Cardiac muscle cell (in vitro differentiated cells and primary cell): ENCODE measurements around the gene NEK10. TPM values are rescaled to one million over a fixed set of nuclear protein-coding genes. Genes with fewer than 3 reads are reported as not detected.

Experiments
- DNase-seq, 2 donors: peaks; one replicate each; pipeline versions ENCODE4 v3.0.0 to v3.0.0-alpha.2; 2010 to 2017; ENCODE audit warnings: low read depth in 1 of 2, low spot score in 1 of 2
- H3K27ac ChIP-seq: fragments of 200-600 bp; sonication (generic); 2 replicates; pipeline ENCODE4 v1.5.1; 2016
- H3K27me3 ChIP-seq: fragments of 200-600 bp; sonication (generic); 2 replicates; pipeline ENCODE4 v1.6.0; 2016; ENCODE audit warnings: control low read depth
- H3K36me3 ChIP-seq: fragments of 200-600 bp; sonication (generic); 2 replicates; pipeline ENCODE4 v1.5.1; 2016; ENCODE audit warnings: control low read depth
- H3K4me1 ChIP-seq: fragments of 200-600 bp; sonication (generic); 2 replicates; pipeline ENCODE4 v1.8.1; 2017; ENCODE audit warnings: low read depth, mild to moderate bottlenecking, mixed run types
- H3K4me3 ChIP-seq: fragments of 200-600 bp; sonication (generic); 2 replicates; pipeline ENCODE4 v1.5.1; 2016; ENCODE audit warnings: mild to moderate bottlenecking
- H3K9me3 ChIP-seq: fragments of 200-600 bp; sonication (generic); 2 replicates; pipeline ENCODE4 v1.5.1; 2017; ENCODE audit warnings: low read depth, mild to moderate bottlenecking, control low read depth
- polyA plus RNA-seq: library from polyadenylated mRNA; unstranded; fragments of >200 nt; fragmentation: Nextera tagmentation; extraction: Ambion mirVana; gene quantifications from 2 replicates; pipeline ENCODE4 v1.2.1, GENCODE V29; 2016
- total RNA-seq: library from RNA; depleted of rRNA; stranded (reverse); fragments of >200 nt; gene quantifications from 2 replicates; pipeline ENCODE4 v1.2.3, GENCODE V29; 2016
- TF ChIP-seq, protein P1 (sequence below): IDR thresholded peaks from 2 replicates; pipeline ENCODE4 v1.5.1; 2012; ENCODE audit warnings: low read depth, mild to moderate bottlenecking, low read length

The NEK10 gene
- total and polyA plus RNA-seq, 2 experiments from 2014 or later: 0.54 to 2.1 TPM

DNA sequence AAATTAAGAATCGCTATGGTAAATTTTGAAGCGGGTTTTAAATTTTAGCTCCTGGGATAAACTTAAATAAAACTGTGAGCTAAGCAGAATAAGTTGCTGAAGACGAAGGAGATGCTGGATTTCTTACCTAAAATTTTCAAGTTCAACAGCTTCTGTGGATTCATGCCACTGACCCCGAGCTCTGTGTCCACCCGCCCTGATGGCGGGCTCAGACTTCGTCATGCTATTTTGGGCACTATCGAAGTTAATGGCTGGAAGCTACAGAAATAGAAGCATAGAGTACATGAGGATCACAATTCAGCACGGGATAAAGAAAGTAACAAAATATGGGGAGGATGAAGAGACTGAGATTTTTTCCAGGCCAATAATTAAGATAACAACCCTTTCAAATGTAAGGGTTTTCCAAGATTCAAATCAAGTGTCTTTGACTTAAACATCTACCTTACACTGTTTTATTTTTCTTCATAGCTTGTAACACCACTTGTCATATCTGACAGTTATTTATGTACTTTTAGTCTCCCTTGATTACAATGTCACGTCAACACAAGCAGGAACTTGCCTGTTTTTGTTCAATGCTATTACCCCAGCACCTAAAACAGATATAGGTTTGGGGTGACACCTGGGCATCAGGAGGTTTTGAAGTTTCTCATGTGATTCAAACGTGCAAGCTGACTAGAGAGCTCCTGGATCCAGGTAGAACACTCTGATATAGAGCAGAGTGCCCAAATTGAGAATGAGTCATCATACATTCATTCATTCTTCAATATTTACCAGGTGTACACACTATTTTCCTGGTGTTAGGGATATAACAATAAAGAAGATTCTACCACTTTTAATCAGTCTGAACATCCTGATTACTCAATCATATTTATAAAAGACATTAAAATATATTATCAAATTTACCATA, 23.0 kb downstream of the NEK10 start:
- TF ChIP-seq, protein P1, sequence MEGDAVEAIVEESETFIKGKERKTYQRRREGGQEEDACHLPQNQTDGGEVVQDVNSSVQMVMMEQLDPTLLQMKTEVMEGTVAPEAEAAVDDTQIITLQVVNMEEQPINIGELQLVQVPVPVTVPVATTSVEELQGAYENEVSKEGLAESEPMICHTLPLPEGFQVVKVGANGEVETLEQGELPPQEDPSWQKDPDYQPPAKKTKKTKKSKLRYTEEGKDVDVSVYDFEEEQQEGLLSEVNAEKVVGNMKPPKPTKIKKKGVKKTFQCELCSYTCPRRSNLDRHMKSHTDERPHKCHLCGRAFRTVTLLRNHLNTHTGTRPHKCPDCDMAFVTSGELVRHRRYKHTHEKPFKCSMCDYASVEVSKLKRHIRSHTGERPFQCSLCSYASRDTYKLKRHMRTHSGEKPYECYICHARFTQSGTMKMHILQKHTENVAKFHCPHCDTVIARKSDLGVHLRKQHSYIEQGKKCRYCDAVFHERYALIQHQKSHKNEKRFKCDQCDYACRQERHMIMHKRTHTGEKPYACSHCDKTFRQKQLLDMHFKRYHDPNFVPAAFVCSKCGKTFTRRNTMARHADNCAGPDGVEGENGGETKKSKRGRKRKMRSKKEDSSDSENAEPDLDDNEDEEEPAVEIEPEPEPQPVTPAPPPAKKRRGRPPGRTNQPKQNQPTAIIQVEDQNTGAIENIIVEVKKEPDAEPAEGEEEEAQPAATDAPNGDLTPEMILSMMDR: no peak
- H3K27ac ChIP-seq: no peak overlapping the region

DNA sequence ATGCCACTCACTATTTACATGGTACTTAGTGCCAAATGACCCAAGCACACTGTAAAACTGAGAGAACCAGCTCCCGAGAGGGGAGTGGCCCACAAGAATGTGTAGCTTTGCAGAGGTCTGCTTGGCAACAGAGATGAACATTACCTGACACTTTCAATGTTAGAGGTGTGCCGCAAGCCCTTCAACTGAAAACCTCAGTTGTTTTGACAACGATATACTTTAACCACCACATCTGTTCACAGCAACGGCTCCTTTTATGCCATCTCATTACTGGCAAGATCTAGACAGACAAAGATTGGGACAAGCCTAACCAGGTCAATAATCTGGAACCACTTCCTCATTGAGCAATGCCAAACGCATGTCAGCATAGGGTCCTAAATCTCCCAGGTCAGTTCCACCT, 23.7 kb downstream of the NEK10 start:
- H3K27me3 ChIP-seq: no peaks in the 10 kb centered on the region
- DNase-seq: no peak
- no peak overlapping the region for H3K27ac ChIP-seq
- H3K4me1 ChIP-seq: peaks cover 10% of the 10 kb centered on the region
- no peak overlapping the region for H3K4me3 ChIP-seq
- H3K36me3 ChIP-seq: no peaks in the 10 kb centered on the region
- no peaks in the 10 kb centered on the region for H3K9me3 ChIP-seq
- TF ChIP-seq, protein P1: no peak

More for the DNA sequence above, 23.0 kb downstream of the NEK10 start:
- H3K27me3 ChIP-seq: no peaks in the 10 kb centered on the region
- no peaks in the 10 kb centered on the region for H3K9me3 ChIP-seq
- H3K4me3 ChIP-seq: no peak overlapping the region
- no peak for DNase-seq
- H3K4me1 ChIP-seq: peaks cover 10% of the 10 kb centered on the region
- no peaks in the 10 kb centered on the region for H3K36me3 ChIP-seq

DNA sequence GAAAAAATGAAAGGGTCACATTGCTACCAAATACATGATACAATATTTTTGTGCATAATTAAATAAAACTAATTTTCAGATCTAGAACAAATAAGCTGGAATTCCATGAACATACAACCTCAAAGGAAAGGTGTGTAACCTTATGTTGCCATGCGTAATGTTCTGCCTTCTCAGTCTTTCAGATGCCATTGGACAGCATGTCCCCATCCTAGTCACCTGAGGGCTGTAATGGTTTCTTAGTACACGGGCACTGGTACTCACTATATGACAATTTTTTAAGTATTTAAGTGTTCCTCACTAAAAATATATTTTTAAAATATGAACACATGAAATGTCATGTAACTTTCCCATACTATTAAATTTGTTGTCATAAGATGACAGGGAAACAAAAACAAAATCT, 24.1 kb downstream of the NEK10 start:
- H3K4me1 ChIP-seq: peaks cover 10% of the 10 kb centered on the region
- H3K9me3 ChIP-seq: no peaks in the 10 kb centered on the region
- H3K4me3 ChIP-seq: no peak overlapping the region
- H3K27me3 ChIP-seq: no peaks in the 10 kb centered on the region
- H3K36me3 ChIP-seq: no peaks in the 10 kb centered on the region
- DNase-seq: no peak
- TF ChIP-seq, protein P1: no peak
- no peak overlapping the region for H3K27ac ChIP-seq

DNA sequence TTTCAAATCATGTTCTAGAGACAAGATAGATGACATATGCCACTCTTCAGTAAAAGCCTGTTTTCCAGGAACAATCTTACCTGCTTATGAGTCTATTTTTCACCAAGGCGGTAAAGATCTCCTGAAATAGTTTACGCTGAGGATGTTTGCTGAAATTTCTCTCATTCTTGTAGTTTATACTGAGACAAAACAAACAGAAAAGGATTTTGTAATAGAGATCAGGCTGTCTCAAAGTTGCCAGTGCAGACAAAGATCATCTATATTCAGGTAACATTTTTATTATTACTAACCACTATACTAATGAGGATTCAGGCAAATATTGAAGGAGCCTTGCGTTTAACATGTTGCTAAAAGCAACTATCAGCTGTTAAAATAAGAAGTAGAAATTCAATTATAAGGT, 25.0 kb downstream of the NEK10 start:
- Histone ChIP-seq H3K27me3 (no peaks in the 10 kb centered on the region), H3K4me3 (no peak overlapping the region), H3K4me1 (peaks cover 10% of the 10 kb centered on the region), H3K27ac (no peak overlapping the region), H3K9me3 (no peaks in the 10 kb centered on the region), H3K36me3 (no peaks in the 10 kb centered on the region)
- TF ChIP-seq, protein P1: no peak
- DNase-seq: no peak

DNA sequence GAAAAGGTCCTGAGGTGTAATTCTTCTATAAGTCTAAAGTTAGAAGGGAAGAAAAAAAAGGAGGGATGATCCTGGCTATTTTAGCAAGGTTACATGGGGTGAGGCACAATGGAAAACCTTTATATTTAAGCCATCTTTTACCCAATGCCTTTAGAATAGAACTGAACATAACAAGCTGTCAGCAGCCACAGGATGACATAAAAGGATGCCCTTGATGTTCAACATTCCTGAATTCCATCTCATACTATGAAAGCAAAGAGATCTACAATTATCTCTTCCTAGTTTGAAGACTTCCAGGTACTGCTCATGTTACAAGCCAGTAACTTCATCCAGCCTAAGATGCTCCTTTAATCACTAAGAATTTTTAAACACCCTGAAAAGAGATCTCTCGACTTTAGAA, 26.9 kb downstream of the NEK10 start:
- Histone ChIP-seq H3K4me1 (peaks cover 10% of the 10 kb centered on the region), H3K9me3 (no peaks in the 10 kb centered on the region), H3K27me3 (no peaks in the 10 kb centered on the region), H3K36me3 (no peaks in the 10 kb centered on the region), H3K27ac (no peak overlapping the region), H3K4me3 (no peak overlapping the region)
- TF ChIP-seq, protein P1: no peak
- no peak for DNase-seq
